ENCODE data around the gene L3MBTL4.
"Not testable (repeated sequence)": the region's sequence is repeated elsewhere in the genome, so short reads cannot be mapped to it uniquely, and the experiment has no call there.

L3MBTL4 gene

DNA sequence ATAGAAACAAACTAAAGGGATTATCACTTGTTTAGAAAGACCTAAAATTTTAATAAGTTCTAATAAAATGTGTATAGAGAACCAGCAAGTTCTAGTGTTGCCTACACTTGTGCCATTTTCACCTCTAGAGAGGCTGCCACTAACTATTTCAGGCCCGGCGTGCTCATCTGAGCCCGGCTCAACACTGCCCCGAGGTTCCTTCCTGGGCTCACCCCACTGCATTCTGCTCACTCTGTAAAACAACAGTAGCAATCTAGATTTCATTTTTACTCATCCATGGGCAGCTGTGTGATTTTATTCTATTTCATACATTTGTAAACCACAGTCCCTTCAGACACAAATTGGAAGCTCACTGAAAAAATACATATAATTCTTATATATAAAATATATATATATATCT lies 253.2 kb downstream of the L3MBTL4 start:
- DNase-seq = no peak

GRCh38 chr18:6159426-6159825 lies 255.3 kb downstream of the L3MBTL4 start:
- no peak for DNase-seq

- DNase-seq = no peak
Measured at GRCh38 chr18:6158958-6159357, 255.8 kb downstream of the L3MBTL4 start.

DNA sequence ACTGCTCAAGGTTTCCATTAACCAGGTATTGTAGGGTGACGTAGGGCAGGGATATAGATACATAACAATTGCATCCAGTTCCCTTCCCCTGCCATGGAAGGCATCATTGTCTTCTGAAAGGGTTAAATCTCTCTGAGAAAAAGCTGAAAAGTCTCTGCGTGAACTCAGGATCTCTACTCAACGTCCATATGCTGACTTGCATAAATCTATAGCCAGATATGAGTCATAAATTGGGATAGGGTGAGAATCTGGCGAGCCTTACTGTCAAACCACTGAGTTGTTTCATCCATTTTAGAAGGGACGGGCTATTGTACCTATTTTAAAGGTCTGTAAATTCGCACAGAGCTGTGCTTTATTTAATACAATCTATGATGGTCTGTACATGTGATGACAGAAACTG lies 258.3 kb downstream of the L3MBTL4 start:
- DNase-seq = no peak

DNA sequence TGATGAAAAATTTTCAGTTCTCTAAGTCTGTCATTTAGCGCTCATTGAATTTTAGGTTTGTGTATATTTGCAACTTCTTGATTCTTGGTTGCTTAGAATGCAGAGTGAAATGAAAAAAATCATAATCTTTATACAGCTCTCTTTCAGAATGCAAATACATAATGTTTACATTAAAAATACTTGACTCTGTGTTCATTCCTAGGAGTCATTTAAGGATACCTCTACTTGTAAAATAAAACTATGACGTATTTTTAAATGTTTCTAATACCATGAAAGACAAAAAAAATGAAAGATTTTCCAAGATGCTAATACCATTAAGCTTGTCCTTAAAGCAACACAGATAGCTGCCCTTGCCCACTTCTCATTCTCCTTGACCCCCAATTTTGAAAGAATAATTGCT lies 259.0 kb downstream of the L3MBTL4 start:
- no peak for DNase-seq

- no peak for DNase-seq
Measured at GRCh38 chr18:6150430-6150829, 264.3 kb downstream of the L3MBTL4 start.

GRCh38 chr18:6146307-6146661 lies 268.4 kb downstream of the L3MBTL4 start:
- no peak for DNase-seq

DNA sequence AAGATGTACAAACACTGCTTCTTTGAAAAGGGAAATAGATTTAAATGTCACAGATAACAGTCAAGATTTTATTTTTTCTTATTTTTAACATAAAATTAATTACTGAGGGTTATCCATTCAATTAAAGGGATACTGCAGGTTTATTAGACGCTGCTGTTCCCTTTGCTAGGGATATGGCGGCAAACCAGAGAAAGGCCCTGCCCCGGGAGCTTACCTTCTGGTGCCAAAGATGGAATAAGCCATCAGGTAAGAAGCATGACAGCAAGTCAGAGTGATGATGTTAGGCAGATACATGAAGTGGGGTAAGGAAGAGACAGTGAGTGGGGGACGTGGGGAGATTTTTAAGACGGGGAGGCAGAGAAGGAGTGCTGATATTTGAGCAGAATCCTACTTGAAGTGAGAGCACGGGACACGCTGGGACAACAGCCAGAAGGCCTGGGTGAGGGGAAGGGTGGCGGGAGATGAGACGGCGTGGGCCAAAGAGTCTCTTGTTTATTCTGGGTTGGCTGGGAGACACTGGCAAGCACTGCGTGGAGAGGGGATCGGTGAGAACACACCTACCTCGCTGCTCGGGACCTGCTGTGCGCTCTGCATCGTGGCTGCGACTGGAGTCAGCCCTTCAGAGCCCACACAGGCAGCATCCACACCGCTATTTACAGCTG lies 268.9 kb downstream of the L3MBTL4 start:
- no peak for DNase-seq

DNA sequence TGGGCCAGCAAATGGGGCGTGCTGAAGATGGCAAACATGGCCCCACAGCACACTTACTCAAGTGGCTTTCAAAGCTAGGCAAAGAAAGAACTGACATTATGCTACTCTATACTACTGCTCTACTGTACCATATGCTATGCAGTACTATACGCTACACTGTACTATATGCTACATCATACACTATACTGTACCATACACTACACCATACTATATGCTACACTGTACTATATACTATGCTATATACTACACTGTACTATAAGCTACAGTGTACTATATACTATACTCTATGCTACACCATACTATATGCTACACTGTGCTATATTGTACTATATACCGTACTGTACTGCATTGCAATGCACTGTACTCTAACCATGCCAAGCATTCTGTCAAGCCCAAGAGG lies 275.7 kb downstream of the L3MBTL4 start:
- DNase-seq = no peak

- DNase-seq = not testable (repeated sequence)
Measured at GRCh38 chr18:6135901-6136300, 278.8 kb downstream of the L3MBTL4 start.

- DNase-seq = not testable (repeated sequence)
Measured at GRCh38 chr18:6135029-6135428, 279.7 kb downstream of the L3MBTL4 start.

DNA sequence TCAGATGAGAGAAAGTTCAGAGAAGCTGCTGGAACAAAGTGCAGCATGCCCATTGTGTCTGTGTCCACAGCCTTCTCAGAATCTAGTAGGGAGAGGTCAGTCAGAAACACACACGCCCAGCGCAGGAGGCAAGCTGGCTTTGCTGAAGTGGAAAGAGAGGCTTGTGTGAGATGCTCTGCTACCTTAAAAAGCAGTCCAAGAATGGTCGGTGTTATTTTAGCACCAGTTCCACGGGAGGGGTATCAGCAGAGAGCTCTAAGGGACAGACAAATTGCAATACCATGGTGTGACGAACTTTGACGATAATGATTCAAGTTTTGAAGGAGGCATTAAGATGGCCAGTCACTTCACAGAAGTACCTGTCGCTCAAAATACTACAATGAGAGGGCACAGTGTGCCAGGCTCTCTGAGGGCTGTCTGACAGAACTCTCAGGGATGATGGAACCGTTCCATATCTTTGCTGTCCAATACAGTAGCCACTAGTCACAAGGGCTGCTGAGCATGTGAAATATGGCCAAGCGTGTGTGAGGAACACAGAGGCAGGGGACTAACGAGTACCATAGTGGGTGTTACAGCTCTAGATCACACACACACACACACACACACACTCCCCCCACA lies 281.9 kb downstream of the L3MBTL4 start:
- no peak for DNase-seq

DNA sequence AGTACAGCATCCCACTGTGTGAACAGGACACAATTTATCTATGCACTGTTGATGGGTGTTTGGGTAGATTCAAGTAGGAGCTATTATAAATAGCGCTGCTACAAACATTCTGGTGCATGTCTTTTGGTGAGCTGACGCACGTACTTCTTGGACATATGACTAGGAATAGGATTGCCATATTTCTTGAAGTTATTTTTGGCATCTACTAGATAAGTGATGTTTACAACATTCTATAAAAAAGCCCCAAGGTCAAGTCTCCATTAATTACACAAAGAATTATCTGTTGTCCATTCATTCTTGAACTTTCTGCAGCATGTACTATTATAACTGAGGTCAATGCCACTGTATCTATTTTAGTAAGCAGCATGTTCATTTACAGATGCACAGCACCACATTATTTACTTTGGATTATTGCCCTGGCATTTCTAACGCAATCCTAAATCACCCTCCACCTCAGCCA lies 293.9 kb downstream of the L3MBTL4 start:
- no peak for DNase-seq

DNA sequence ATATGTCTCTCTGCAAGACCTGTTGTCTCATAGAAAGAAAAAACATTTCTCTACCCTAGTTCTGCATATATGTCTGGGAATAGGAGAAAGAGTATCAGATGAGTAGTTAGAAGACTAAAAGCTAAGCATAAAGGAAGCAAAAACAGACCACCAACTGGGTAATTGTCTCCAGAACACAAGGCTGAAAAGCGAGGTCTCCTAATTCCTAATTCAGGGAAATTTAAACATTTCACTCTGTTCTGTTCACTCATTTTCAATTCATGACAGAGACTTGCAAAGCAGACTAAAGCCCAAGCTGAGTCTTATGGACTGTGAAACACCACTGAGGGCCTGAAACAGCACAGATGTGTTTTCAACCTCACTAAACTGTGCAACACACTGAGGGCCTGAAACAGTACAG lies 294.9 kb downstream of the L3MBTL4 start:
- no peak for DNase-seq

- no peak for DNase-seq
Measured at GRCh38 chr18:6118080-6118479, 296.6 kb downstream of the L3MBTL4 start.

DNA sequence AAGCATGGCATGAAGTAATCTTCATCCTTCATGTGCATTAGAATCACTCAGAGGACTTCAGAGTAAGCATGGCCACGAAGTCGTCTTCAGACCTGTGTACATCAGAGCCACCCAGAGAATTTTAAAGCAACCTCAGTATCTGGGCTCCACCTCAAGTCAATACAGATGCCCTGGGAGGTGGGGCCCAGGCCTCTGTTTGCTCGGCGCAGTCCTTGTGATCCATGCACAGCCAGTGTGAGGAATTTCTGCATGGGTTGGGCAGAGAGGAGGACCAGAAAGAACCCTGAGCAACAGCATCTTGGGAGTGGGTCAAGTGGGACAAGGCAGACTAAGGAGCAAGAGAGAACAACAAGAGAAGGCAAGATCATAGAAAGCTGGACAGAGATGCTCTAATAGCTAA lies 299.0 kb downstream of the L3MBTL4 start:
- no peak for DNase-seq

DNA sequence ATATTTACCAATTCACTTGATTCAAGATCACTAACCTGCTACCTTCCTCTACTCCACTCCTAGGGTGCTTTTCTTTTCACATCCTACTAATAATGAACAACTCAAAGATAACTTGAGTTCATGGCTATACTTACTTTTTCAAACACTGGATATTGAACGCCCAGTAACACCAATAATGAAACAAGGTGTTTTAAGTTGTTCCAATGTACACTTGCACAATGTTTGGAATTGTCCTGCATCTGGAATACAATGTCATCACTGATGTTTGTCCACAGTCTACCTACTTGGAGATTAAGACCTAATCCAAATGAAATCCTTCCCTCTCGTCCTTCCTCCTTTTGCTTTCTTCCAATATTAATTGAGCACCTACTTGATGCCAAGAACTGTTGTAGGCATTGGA lies 301.1 kb downstream of the L3MBTL4 start:
- no peak for DNase-seq

DNA sequence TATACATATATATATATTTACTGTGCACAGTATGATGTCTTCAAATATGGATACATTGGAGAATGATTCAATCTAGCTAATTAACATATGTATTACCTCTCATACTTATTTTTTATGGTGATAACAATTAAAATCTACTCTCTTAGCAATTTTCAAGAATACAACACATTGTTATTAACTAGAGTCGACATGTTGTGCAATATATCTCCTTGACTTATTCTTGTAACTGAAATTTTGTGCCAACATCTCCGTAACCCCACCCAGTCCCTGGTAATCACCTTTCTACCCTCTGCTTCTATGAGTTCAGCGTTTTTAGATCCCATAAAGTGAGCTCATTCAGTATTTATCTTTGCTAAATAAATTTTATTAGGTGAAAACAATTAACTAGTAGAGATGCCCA lies 303.0 kb downstream of the L3MBTL4 start:
- no peak for DNase-seq

DNA sequence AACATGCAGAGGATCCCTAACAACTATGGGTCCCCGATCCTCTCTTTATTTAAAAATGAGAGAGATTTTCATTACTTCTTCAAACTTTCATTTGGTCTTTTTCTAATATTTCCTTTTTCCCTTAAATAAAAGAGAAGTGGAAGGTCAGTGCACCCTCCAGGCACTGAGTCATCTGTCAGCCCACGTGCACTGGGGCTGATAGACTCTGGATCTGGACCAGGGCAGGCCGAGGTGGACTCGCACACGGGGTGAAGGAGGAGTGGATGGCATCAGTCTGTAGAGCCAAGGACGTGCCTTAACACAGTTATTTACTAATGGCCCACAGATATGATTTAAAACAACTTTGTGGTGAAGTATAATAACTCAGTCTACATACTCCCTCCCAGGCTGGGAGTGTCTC lies 305.0 kb downstream of the L3MBTL4 start:
- DNase-seq = no peak

- DNase-seq = no peak
Measured at GRCh38 chr18:6107794-6108193, 306.9 kb downstream of the L3MBTL4 start.

DNA sequence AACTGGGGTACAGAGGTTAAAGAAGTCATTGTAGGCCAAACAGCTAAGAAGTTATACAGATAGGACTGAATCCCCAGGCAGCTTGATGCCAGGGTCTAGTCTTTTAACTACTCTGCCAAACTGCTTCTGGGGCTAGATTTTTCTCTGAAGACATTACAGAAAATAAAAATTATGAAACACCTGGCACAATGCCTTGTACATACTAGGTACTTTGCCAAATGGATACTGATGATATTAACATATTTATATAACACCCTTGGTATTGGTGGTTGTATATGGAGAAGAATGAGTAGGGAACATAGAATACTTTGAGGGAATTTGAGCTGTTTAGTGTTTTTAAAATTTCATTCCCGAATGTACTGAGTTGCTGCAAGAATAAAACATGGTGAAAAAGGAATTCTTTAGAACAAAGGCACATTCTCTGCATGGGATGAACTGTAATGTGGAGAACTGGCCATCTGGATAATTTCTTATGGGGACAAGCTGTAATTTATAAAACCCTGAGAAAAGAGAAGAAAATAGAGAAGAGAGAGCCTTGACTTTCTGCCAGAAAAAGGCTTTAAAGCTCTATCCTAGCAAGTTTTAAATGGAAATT lies 308.5 kb downstream of the L3MBTL4 start:
- DNase-seq = no peak

DNA sequence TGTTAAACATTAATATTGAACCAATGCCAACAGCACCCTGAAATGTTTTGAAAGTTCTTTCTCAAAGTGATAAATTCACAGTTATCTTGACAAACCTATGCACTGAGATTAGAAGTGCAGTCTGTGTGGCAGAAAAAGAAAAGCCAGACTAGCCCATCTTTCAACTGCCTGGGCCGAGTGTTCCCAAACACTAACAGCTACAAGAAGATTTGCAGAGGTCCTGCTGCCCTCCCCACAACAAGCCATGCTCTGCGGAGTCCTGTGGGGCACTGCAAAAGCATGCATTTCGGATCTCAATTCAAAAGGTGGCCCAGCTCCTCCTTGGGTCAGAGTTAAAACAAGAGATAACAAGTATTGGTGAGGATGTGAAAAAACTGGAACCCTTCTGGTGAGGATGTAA lies 311.0 kb downstream of the L3MBTL4 start:
- no peak for DNase-seq

- DNase-seq = no peak
Measured at GRCh38 chr18:6096730-6097129, 318.0 kb downstream of the L3MBTL4 start.

- DNase-seq = no peak
Measured at GRCh38 chr18:6088432-6088831, 326.3 kb downstream of the L3MBTL4 start.

GRCh38 chr18:6086731-6087130 lies 328.0 kb downstream of the L3MBTL4 start:
- DNase-seq = no peak

Measured in CD4-positive, alpha-beta T cell treated with Interleukin-21 for 1 hour (primary cell).